GM23248 (cell line): ENCODE measurements around the gene BCO2. TPM values are rescaled to one million over a fixed set of nuclear protein-coding genes. Genes with fewer than 3 reads are reported as not detected.

ENCODE experiments used
- DNase-seq: peaks from one replicate; pipeline ENCODE4 v3.0.0-alpha.2; 2015
- H2AFZ ChIP-seq: fragments of 200-600 bp; sonication (generic); 2 replicates; pipeline ENCODE4 v1.6.1; 2016; ENCODE audit warnings: antibody characterized with exemption
- H3F3A ChIP-seq: fragments of 200-600 bp; sonication (generic); 2 replicates; pipeline ENCODE4 v1.6.1; 2016; ENCODE audit warnings: mild to moderate bottlenecking, antibody characterized with exemption, mixed run types; ENCODE audit not compliant: insufficient read depth
- H3K27ac ChIP-seq: fragments of 200-600 bp; sonication (generic); 2 replicates; pipeline ENCODE4 v1.5.1; 2016; ENCODE audit warnings: mild to moderate bottlenecking
- H3K27me3 ChIP-seq: fragments of 200-600 bp; sonication (generic); replicated peaks from 2 replicates; pipeline ENCODE4 v1.6.1; 2016; ENCODE audit warnings: mild to moderate bottlenecking; ENCODE audit not compliant: insufficient read depth
- H3K36me3 ChIP-seq: fragments of 200-600 bp; sonication (generic); 2 replicates; pipeline ENCODE4 v1.6.1; 2016; ENCODE audit warnings: low read depth, mild to moderate bottlenecking
- H3K4me1 ChIP-seq: fragments of 200-600 bp; sonication (generic); 2 replicates; pipeline ENCODE4 v1.6.1; 2016; ENCODE audit warnings: mild to moderate bottlenecking; ENCODE audit not compliant: insufficient read depth
- H3K4me2 ChIP-seq: fragments of 200-600 bp; sonication (generic); one replicate; pipeline ENCODE4 v1.6.1; 2016; ENCODE audit warnings: mild to moderate bottlenecking; ENCODE audit not compliant: unreplicated experiment
- H3K4me3 ChIP-seq: fragments of 200-600 bp; sonication (generic); 2 replicates; pipeline ENCODE4 v1.5.1; 2016; ENCODE audit warnings: mild to moderate bottlenecking
- H3K79me2 ChIP-seq: fragments of 200-600 bp; sonication (generic); 2 replicates; pipeline ENCODE4 v1.6.1; 2016; ENCODE audit warnings: mild to moderate bottlenecking; ENCODE audit not compliant: insufficient read depth
- H3K9ac ChIP-seq: fragments of 200-600 bp; sonication (generic); 2 replicates; pipeline ENCODE4 v1.6.1; 2016; ENCODE audit warnings: mild to moderate bottlenecking
- H3K9me2 ChIP-seq: fragments of 200-600 bp; sonication (generic); 2 replicates; pipeline ENCODE4 v1.6.1; 2016; ENCODE audit warnings: mixed run types, mild to moderate bottlenecking, moderate library complexity; ENCODE audit not compliant: insufficient read depth
- H3K9me3 ChIP-seq: fragments of 200-600 bp; sonication (generic); one replicate; pipeline ENCODE4 v1.6.1; 2017; ENCODE audit warnings: low read depth
- H4K20me1 ChIP-seq: fragments of 200-600 bp; sonication (generic); 2 replicates; pipeline ENCODE4 v1.6.0; 2016; ENCODE audit not compliant: insufficient read depth
- EZH2 ChIP-seq: fragments of 200-600 bp; sonication (generic); IDR thresholded peaks from 2 replicates; pipeline ENCODE4 v1.6.1; 2018; ENCODE audit warnings: antibody characterized with exemption, mild to moderate bottlenecking; ENCODE audit not compliant: insufficient read depth, poor library complexity, severe bottlenecking
- EZH2phosphoT487 ChIP-seq: fragments of 200-600 bp; sonication (generic); IDR thresholded peaks from 2 replicates; pipeline ENCODE4 v1.6.1; 2018; ENCODE audit warnings: antibody characterized with exemption, moderate library complexity, mild to moderate bottlenecking, low read depth; ENCODE audit not compliant: insufficient read depth
- WGBS, 2 experiments: methylation state at CpG; one replicate each; pipeline ENCODE4 v1.1.6; 2015 to 2017; ENCODE audit warnings: low lambda C conversion rate in 2 of 2, low coverage in 1 of 2; ENCODE audit errors: missing lambda C conversion rate in 2 of 2; 5-methylcytosine and 5-hydroxymethylcytosine counted together
- in situ Hi-C: fragments of 300-500 bp; cut with MboI; formaldehyde crosslinking; loops from 2 replicates; pipeline ENCODE4 v1.15.0; 2020
- polyA plus RNA-seq: library from polyadenylated mRNA; unstranded; fragments of >200 nt; fragmentation: Nextera tagmentation; extraction: Ambion mirVana; gene quantifications from 2 replicates; pipeline ENCODE4 v1.2.1, GENCODE V29; 2016
- total RNA-seq: library from RNA; depleted of rRNA; stranded (reverse); fragments of >200 nt; shearing (Covaris generic); gene quantifications from 2 replicates; pipeline ENCODE4 v1.2.3, GENCODE V29; 2014

The BCO2 gene
- total and polyA plus RNA-seq, 2 experiments from 2014 or later, result 0.83 TPM; not detected in 1

DNA sequence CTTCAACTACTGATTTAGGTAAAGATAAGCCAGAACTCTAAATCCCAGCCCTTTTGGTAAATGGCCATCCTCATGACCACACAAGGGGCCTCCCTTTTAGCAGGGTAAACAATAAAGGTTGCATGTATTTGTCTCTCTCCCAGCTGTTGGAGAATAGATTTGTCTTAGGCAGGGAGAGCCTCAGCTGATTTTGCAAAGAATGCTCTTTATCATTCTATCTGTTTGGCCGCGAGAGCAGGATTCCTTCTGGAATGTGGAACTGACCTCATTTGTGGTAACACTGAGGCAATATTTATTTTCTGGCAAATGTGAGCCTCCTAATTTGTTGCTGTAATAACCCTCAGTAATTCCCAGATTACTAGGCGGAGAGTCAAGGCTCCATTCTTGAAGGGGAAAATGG lies 66.2 kb downstream of the BCO2 start:
- TF ChIP-seq EZH2phosphoT487 (peak; percentile 78; the same call in 1 of the 2 replicates), EZH2 (no peak)
- peaks cover 18% of the 10 kb centered on the region; the same call in 1 of the 2 replicates for H3F3A ChIP-seq
- H2AFZ ChIP-seq, result no peak overlapping the region
- no peaks in the 10 kb centered on the region for H3K9me2 ChIP-seq
- DNase-seq, result peak; percentile 81
- no peaks in the 10 kb centered on the region for H4K20me1 ChIP-seq
- no peaks in the 10 kb centered on the region for H3K9me3 ChIP-seq
- H3K27me3 ChIP-seq, result no peaks in the 10 kb centered on the region
- H3K36me3 ChIP-seq, result peaks cover 23% of the 10 kb centered on the region
- in situ Hi-C loops, result no loop called here
- H3K27ac ChIP-seq, result peak overlapping the region; percentile 26; the same call in 1 of the 2 replicates
- H3K4me2 ChIP-seq, result peak overlapping the region; percentile 4
- 40 to 50% methylated on average over 3 of the region's 3 CpGs for WGBS, 2 experiments
- no peak overlapping the region for H3K9ac ChIP-seq
- peaks cover 14% of the 10 kb centered on the region; the same call in 1 of the 2 replicates for H3K4me1 ChIP-seq
- no peak overlapping the region for H3K4me3 ChIP-seq
- no peaks in the 10 kb centered on the region for H3K79me2 ChIP-seq

DNA sequence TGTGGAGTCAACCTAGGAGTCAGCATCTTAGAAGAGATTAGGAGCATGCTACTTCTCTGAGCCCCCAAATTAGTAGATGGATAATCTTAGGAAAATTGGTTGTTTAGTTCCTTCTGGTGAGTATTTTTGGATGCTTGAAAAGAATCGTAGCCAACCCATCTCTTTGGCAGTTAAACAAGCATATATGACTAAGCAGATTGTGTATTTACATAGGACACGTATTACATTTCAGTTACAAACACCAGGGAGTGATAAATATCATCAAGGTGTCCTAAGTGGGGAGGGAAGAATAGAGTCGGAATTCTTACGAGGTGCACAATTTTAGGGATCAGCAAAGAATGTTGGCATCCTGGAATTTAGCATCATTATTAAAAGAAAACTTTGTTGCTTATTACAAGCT lies 71.9 kb downstream of the BCO2 start:
- Histone ChIP-seq H3K36me3 (peaks cover 6% of the 10 kb centered on the region; the same call in 1 of the 2 replicates), H3K9ac (no peak overlapping the region), H3F3A (0 out of 2 replicates have a peak, but pooled peaks cover 14% of the 10 kb centered on the region), H3K27ac (no peak overlapping the region), H3K4me1 (peaks cover under 1% of the 10 kb centered on the region; the same call in 1 of the 2 replicates), H3K27me3 (no peaks in the 10 kb centered on the region), H3K4me3 (no peak overlapping the region), H3K9me2 (no peaks in the 10 kb centered on the region), H3K4me2 (no peak overlapping the region), H4K20me1 (no peaks in the 10 kb centered on the region), H3K79me2 (no peaks in the 10 kb centered on the region), H3K9me3 (no peaks in the 10 kb centered on the region), H2AFZ (no peak overlapping the region)
- in situ Hi-C loops, result no loop called here
- 71 to 74% methylated on average over 4 of the region's 4 CpGs for WGBS, 2 experiments
- TF ChIP-seq EZH2phosphoT487 (no peak), EZH2 (no peak)
- DNase-seq, result peak; percentile 37

DNA sequence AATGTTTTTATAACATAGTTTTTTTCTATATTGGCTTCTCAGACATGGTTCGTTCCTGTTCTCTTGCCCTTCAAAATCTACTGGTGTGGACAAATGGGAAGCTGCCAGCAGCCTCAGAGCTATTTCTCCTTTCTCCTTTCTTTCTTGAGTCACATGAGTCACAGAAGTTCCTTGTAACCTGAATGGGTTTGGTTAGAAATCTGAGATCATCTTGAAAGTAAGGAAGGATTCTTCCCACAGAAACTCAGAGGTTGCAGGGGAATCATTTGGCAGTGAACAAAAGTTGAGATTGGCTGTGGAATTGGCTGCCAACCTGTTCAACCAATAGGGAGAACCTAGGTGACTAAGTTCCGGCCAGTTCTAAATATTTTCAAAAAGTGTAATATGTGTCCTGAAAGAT lies 72.9 kb downstream of the BCO2 start:
- Histone ChIP-seq H3K4me3 (no peak overlapping the region), H3K9ac (no peak overlapping the region), H2AFZ (no peak overlapping the region), H3K27me3 (no peaks in the 10 kb centered on the region), H3K27ac (no peak overlapping the region), H3K9me2 (no peaks in the 10 kb centered on the region), H3F3A (0 out of 2 replicates have a peak, but pooled peaks cover 14% of the 10 kb centered on the region), H3K4me2 (no peak overlapping the region), H3K4me1 (no peaks in the 10 kb centered on the region), H3K79me2 (no peaks in the 10 kb centered on the region), H3K36me3 (no peaks in the 10 kb centered on the region), H3K9me3 (no peaks in the 10 kb centered on the region), H4K20me1 (no peaks in the 10 kb centered on the region)
- in situ Hi-C loops, result no loop called here
- DNase-seq, result peak; percentile 45
- TF ChIP-seq EZH2phosphoT487, result no peak
- TF ChIP-seq EZH2, result no peak
- 87 to 100% methylated on average over 2 of the region's 2 CpGs for WGBS, 2 experiments

DNA sequence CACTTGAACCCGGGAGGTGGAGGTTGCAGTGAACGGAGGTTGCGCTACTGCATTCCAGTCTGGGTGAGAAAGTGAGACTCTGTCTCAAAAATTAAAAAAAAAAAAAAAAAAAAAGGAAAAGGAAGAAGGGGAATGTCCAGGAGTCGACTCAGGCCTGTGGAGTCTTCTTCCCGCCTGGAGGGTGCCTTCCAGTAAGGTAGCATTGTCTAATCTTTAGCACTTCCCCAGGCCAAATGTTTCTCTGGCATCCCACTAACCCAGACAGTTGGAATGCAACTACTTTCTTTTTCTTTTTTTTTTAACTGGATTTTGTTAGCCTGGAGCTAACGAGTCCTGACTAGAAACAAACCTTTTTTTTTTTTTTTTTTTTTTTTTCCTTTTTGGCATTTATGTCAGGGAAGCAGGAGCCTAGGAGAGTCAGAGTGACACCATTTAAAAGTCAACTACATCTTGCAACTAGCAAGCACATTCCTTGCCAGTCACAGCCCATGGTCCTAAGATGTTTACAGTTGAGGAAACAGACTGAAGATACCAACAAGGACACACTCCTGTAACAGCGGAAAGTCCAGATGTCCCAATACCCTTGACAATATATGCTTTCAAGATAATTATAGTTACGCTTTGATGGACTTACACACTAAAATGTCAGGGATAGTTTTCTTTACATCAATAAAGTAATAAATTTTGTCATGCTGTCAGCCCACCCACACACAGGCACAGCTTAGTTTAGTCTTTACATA lies 74.7 kb downstream of the BCO2 start:
- H3K9me2 ChIP-seq, result no peaks in the 10 kb centered on the region
- H3K4me2 ChIP-seq, result no peak overlapping the region
- H3K4me1 ChIP-seq, result no peaks in the 10 kb centered on the region
- in situ Hi-C loops, result no loop called here
- peak; percentile 12 for DNase-seq
- H3K4me3 ChIP-seq, result no peak overlapping the region
- WGBS, 2 experiments, result 78 to 81% methylated on average over 6 to 8 of the region's 8 CpGs
- no peaks in the 10 kb centered on the region for H3K79me2 ChIP-seq
- TF ChIP-seq EZH2 (no peak), EZH2phosphoT487 (no peak)
- H3K36me3 ChIP-seq, result no peaks in the 10 kb centered on the region
- H3K27me3 ChIP-seq, result no peaks in the 10 kb centered on the region
- no peaks in the 10 kb centered on the region for H4K20me1 ChIP-seq
- 0 out of 2 replicates have a peak, but pooled peaks cover 14% of the 10 kb centered on the region for H3F3A ChIP-seq
- H3K9me3 ChIP-seq, result no peaks in the 10 kb centered on the region
- no peak overlapping the region for H2AFZ ChIP-seq
- H3K9ac ChIP-seq, result no peak overlapping the region
- no peak overlapping the region for H3K27ac ChIP-seq
